Testis (tissue), 3 donors: Measurements from ENCODE around the gene SLC18A2. TPM values are rescaled to one million over a fixed set of nuclear protein-coding genes. Genes with fewer than 3 reads are reported as not detected.

Source experiments
- DNase-seq: peaks from one replicate; pipeline ENCODE4 v3.0.0-alpha.2; 2019
- H3K27ac ChIP-seq, 2 donors: fragments of 200-600 bp; sonication (generic); one replicate each; pipeline ENCODE4 v1.5.1; 2019
- H3K27me3 ChIP-seq: fragments of 200-600 bp; sonication (generic); one replicate; pipeline ENCODE4 v1.5.1; 2019
- H3K36me3 ChIP-seq: fragments of 200-600 bp; sonication (generic); one replicate; pipeline ENCODE4 v1.5.1; 2017; ENCODE audit warnings: low read depth; ENCODE audit errors: missing control alignments
- H3K4me1 ChIP-seq: fragments of 200-600 bp; sonication (generic); one replicate; pipeline ENCODE4 v1.5.1; 2019
- H3K4me3 ChIP-seq, 2 donors: fragments of 200-600 bp; sonication (generic); one replicate each; pipeline ENCODE4 v1.5.1; 2017 to 2019
- H3K9me3 ChIP-seq: fragments of 200-600 bp; sonication (generic); one replicate; pipeline ENCODE4 v1.5.1; 2017
- CTCF ChIP-seq, 3 experiments: fragments of 450-650 bp in 2 of 3; fragments of 200-600 bp in 1 of 3; sonication (generic) in 1 of 3; IDR thresholded peaks; one replicate each; pipeline ENCODE4 v1.5.1; 2016 to 2019; ENCODE audit warnings: antibody characterized with exemption in 3 of 3, mild to moderate bottlenecking in 2 of 3, moderate library complexity in 1 of 3
- POLR2A ChIP-seq: fragments of 450-650 bp; IDR thresholded peaks from one replicate; pipeline ENCODE4 v1.6.1; 2017; ENCODE audit warnings: antibody characterized with exemption, mild to moderate bottlenecking, moderate library complexity
- WGBS, 2 donors: methylation state at CpG; one replicate each; pipeline ENCODE4 v1.1.5; 2018; 5-methylcytosine and 5-hydroxymethylcytosine counted together
- intact Hi-C: fragments of 100-400 bp; cut with DNase I; formaldehyde crosslinking; loops from one replicate; pipeline ENCODE4 v1.15.1; 2023; ENCODE audit warnings: low total_unique reads
- polyA plus RNA-seq: library from polyadenylated mRNA; stranded (reverse); fragments of 350-450 nt; fragmentation: Illumina TruSeq; extraction: RNeasy Lipid Tissue Mini Kit (QIAGEN cat#74804); gene quantifications from one replicate; pipeline ENCODE4 v1.2.3, GENCODE V29; 2014; ENCODE audit warnings: low read depth, low replicate concordance; ENCODE audit not compliant: insufficient read depth
- total RNA-seq, 2 donors: library from RNA; depleted of rRNA; stranded (reverse); fragments of >200 nt; gene quantifications; one replicate each; pipeline ENCODE4 v1.2.3, GENCODE V29; 2016

SLC18A2 gene
- total and polyA plus RNA-seq, 3 donors from 2014 or later, result 1.9 to 2.4 (median 2.0) TPM

- Histone ChIP-seq H3K36me3 (no peaks in the 10 kb centered on the region), H3K4me1 (peaks cover 3% of the 10 kb centered on the region), H3K27me3 (no peaks in the 10 kb centered on the region), H3K9me3 (no peaks in the 10 kb centered on the region), H3K4me3 (peak overlapping the region; percentile 27 to 48), H3K27ac (no peak overlapping the region)
- peak; percentile 29 for DNase-seq
- WGBS, 2 donors, result 6 to 34% methylated on average over 7 to 11 of the region's 22 CpGs
- intact Hi-C loops, result no loop called here
- TF ChIP-seq POLR2A (no peak), CTCF (IDR thresholded peaks at IDR 0.05) (no peak)
Measured at GRCh38 chr10:117217196-117217761, 23.6 kb upstream of the SLC18A2 start.

GRCh38 chr10:117218654-117219053 lies 22.3 kb upstream of the SLC18A2 start:
- intact Hi-C loops, result no loop called here
- H3K27ac ChIP-seq, result no peak overlapping the region
- no peaks in the 10 kb centered on the region for H3K27me3 ChIP-seq
- no peaks in the 10 kb centered on the region for H3K9me3 ChIP-seq
- no peak for TF ChIP-seq CTCF (IDR thresholded peaks at IDR 0.05)
- TF ChIP-seq POLR2A, result no peak
- peaks cover 3% of the 10 kb centered on the region for H3K4me1 ChIP-seq
- no peak for DNase-seq
- H3K36me3 ChIP-seq, result no peaks in the 10 kb centered on the region
- 60 to 66% methylated on average over 7 to 8 of the region's 8 CpGs for WGBS, 2 donors
- H3K4me3 ChIP-seq, result no peak overlapping the region

GRCh38 chr10:117221156-117221711 lies 19.7 kb upstream of the SLC18A2 start:
- Histone ChIP-seq H3K4me1 (peaks cover 3% of the 10 kb centered on the region), H3K27me3 (no peaks in the 10 kb centered on the region), H3K4me3 (no peak overlapping the region), H3K36me3 (no peaks in the 10 kb centered on the region), H3K9me3 (no peaks in the 10 kb centered on the region), H3K27ac (no peak overlapping the region)
- no peak for TF ChIP-seq CTCF (IDR thresholded peaks at IDR 0.05)
- no peak for TF ChIP-seq POLR2A
- no peak for DNase-seq
- intact Hi-C loops, result loop anchor here (10.0 kb wide), 1 partner anchor 94 kb away; no protein-coding TSS in a partner anchor
- 63 to 73% methylated on average over 6 to 10 of the region's 10 CpGs for WGBS, 2 donors

GRCh38 chr10:117222552-117222951 lies 18.4 kb upstream of the SLC18A2 start:
- Histone ChIP-seq H3K4me1 (no peaks in the 10 kb centered on the region), H3K27ac (no peak overlapping the region), H3K4me3 (no peak overlapping the region), H3K36me3 (no peaks in the 10 kb centered on the region), H3K9me3 (no peaks in the 10 kb centered on the region), H3K27me3 (no peaks in the 10 kb centered on the region)
- TF ChIP-seq CTCF (IDR thresholded peaks at IDR 0.05), result no peak
- TF ChIP-seq POLR2A, result no peak
- no peak for DNase-seq
- intact Hi-C loops, result loop anchor here (10.0 kb wide), 1 partner anchor 92 kb away; no protein-coding TSS in a partner anchor
- WGBS, 2 donors, result 90 to 96% methylated on average over 2 to 5 of the region's 5 CpGs
